Measurements from ENCODE around the gene MRFAP1L1. TPM values are rescaled to one million over a fixed set of nuclear protein-coding genes. Genes with fewer than 3 reads are reported as not detected.

MRFAP1L1 gene
- total and polyA plus RNA-seq, 9 of the 15 experiments (the other 6 are each of a cell fraction or from before 2014, with no cell fraction given): 37.6 to 111 (median 83.8) TPM

DNA sequence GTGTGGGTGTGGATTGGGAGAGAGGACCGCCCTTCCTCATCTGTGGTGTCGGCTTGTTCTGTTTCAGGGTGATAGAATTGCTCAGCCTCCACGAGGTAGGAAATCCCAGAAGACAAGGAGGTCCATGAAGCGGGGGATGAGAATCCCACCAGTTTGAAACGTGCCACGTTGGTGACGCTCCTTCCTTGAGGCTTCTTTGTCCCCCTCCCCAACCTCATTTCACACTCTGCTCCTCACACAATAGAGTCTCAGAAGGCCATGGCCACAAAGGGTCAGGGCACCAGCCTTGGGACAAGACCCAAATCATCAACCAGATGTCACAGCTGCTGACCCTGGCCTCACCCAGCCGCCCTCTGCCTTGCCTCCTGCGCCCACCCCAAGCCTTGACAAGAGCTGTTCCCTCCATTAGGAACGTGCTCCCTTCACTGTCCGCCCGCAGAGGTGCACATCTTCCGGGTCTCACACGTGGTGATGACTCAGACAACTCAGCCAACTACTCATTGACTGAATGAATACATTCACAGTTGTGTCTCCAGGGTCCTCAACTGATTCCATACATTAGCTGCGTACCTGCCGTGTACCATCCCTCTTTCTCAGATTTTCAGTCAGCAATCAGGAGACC, 24.6 kb upstream of the MRFAP1L1 start (continued):
- TF ChIP-seq, protein P1, sequence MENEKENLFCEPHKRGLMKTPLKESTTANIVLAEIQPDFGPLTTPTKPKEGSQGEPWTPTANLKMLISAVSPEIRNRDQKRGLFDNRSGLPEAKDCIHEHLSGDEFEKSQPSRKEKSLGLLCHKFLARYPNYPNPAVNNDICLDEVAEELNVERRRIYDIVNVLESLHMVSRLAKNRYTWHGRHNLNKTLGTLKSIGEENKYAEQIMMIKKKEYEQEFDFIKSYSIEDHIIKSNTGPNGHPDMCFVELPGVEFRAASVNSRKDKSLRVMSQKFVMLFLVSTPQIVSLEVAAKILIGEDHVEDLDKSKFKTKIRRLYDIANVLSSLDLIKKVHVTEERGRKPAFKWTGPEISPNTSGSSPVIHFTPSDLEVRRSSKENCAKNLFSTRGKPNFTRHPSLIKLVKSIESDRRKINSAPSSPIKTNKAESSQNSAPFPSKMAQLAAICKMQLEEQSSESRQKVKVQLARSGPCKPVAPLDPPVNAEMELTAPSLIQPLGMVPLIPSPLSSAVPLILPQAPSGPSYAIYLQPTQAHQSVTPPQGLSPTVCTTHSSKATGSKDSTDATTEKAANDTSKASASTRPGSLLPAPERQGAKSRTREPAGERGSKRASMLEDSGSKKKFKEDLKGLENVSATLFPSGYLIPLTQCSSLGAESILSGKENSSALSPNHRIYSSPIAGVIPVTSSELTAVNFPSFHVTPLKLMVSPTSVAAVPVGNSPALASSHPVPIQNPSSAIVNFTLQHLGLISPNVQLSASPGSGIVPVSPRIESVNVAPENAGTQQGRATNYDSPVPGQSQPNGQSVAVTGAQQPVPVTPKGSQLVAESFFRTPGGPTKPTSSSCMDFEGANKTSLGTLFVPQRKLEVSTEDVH (IDR thresholded peaks at IDR 0.05; ENCODE audit: low read depth, partially characterized antibody): no peak
- no peak for TF ChIP-seq RFX7 (CRISPR knock-in tag; IDR thresholded peaks at IDR 0.05)
- 0 out of 2 replicates have a peak, but pooled peaks have one; percentile 26 for TF ChIP-seq HDAC8 (tag; IDR thresholded peaks at IDR 0.05)
- TF ChIP-seq, protein P2, sequence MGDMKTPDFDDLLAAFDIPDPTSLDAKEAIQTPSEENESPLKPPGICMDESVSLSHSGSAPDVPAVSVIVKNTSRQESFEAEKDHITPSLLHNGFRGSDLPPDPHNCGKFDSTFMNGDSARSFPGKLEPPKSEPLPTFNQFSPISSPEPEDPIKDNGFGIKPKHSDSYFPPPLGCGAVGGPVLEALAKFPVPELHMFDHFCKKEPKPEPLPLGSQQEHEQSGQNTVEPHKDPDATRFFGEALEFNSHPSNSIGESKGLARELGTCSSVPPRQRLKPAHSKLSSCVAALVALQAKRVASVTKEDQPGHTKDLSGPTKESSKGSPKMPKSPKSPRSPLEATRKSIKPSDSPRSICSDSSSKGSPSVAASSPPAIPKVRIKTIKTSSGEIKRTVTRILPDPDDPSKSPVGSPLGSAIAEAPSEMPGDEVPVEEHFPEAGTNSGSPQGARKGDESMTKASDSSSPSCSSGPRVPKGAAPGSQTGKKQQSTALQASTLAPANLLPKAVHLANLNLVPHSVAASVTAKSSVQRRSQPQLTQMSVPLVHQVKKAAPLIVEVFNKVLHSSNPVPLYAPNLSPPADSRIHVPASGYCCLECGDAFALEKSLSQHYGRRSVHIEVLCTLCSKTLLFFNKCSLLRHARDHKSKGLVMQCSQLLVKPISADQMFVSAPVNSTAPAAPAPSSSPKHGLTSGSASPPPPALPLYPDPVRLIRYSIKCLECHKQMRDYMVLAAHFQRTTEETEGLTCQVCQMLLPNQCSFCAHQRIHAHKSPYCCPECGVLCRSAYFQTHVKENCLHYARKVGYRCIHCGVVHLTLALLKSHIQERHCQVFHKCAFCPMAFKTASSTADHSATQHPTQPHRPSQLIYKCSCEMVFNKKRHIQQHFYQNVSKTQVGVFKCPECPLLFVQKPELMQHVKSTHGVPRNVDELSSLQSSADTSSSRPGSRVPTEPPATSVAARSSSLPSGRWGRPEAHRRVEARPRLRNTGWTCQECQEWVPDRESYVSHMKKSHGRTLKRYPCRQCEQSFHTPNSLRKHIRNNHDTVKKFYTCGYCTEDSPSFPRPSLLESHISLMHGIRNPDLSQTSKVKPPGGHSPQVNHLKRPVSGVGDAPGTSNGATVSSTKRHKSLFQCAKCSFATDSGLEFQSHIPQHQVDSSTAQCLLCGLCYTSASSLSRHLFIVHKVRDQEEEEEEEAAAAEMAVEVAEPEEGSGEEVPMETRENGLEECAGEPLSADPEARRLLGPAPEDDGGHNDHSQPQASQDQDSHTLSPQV (IDR thresholded peaks at IDR 0.05): peak; percentile 98
- TF ChIP-seq STAT5B (CRISPR knock-in tag; IDR thresholded peaks at IDR 0.05): no peak
- TF ChIP-seq WHSC1 (IDR thresholded peaks at IDR 0.05; ENCODE audit: low read length): no peak
- TF ChIP-seq TGIF2 (CRISPR knock-in tag; IDR thresholded peaks at IDR 0.05): no peak
- TF ChIP-seq, protein P3, sequence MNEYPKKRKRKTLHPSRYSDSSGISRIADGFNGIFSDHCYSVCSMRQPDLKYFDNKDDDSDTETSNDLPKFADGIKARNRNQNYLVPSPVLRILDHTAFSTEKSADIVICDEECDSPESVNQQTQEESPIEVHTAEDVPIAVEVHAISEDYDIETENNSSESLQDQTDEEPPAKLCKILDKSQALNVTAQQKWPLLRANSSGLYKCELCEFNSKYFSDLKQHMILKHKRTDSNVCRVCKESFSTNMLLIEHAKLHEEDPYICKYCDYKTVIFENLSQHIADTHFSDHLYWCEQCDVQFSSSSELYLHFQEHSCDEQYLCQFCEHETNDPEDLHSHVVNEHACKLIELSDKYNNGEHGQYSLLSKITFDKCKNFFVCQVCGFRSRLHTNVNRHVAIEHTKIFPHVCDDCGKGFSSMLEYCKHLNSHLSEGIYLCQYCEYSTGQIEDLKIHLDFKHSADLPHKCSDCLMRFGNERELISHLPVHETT (CRISPR knock-in tag; conservative IDR thresholded peaks at IDR 0.05 in 1 of 2, IDR thresholded peaks at IDR 0.05 in 1 of 2): no peak
- TF ChIP-seq ZNF76 (CRISPR knock-in tag; IDR thresholded peaks at IDR 0.05; ENCODE audit: borderline replicate concordance): no peak
- TF ChIP-seq, protein P4, sequence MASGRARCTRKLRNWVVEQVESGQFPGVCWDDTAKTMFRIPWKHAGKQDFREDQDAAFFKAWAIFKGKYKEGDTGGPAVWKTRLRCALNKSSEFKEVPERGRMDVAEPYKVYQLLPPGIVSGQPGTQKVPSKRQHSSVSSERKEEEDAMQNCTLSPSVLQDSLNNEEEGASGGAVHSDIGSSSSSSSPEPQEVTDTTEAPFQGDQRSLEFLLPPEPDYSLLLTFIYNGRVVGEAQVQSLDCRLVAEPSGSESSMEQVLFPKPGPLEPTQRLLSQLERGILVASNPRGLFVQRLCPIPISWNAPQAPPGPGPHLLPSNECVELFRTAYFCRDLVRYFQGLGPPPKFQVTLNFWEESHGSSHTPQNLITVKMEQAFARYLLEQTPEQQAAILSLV (tag; IDR thresholded peaks at IDR 0.05): peak; percentile 18; the same call in 1 of the 2 replicates
- TF ChIP-seq, protein P5, sequence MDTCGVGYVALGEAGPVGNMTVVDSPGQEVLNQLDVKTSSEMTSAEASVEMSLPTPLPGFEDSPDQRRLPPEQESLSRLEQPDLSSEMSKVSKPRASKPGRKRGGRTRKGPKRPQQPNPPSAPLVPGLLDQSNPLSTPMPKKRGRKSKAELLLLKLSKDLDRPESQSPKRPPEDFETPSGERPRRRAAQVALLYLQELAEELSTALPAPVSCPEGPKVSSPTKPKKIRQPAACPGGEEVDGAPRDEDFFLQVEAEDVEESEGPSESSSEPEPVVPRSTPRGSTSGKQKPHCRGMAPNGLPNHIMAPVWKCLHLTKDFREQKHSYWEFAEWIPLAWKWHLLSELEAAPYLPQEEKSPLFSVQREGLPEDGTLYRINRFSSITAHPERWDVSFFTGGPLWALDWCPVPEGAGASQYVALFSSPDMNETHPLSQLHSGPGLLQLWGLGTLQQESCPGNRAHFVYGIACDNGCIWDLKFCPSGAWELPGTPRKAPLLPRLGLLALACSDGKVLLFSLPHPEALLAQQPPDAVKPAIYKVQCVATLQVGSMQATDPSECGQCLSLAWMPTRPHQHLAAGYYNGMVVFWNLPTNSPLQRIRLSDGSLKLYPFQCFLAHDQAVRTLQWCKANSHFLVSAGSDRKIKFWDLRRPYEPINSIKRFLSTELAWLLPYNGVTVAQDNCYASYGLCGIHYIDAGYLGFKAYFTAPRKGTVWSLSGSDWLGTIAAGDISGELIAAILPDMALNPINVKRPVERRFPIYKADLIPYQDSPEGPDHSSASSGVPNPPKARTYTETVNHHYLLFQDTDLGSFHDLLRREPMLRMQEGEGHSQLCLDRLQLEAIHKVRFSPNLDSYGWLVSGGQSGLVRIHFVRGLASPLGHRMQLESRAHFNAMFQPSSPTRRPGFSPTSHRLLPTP (IDR thresholded peaks at IDR 0.05; ENCODE audit: borderline replicate concordance, extremely low read depth, insufficient read length): no peak
- TF ChIP-seq BHLHE40 (IDR thresholded peaks at IDR 0.05; ENCODE audit: low read length): peak; percentile 61
- TF ChIP-seq DMBX1 (CRISPR knock-in tag; IDR thresholded peaks at IDR 0.05; ENCODE audit: borderline replicate concordance): peak; percentile 92
- peak; percentile 79 for TF ChIP-seq SMAD4 (CRISPR knock-in tag; conservative IDR thresholded peaks at IDR 0.05)
